Activated gamma-delta T cell treated with Interleukin-2 at 50 U/mL for 16 hours (primary cell): ENCODE results near the gene PRKX.
"Not testable (repeated sequence)": the region's sequence is repeated elsewhere in the genome, so short reads cannot be mapped to it uniquely, and the experiment has no call there.

ENCODE experiments used
- DNase-seq: peaks from one replicate; pipeline ENCODE4 v3.0.0-alpha.2; 2020

Gene PRKX

GRCh38 chrX:3648084-3648483, 65.4 kb downstream of the PRKX start:
- DNase-seq: no peak

GRCh38 chrX:3639858-3640631, 73.4 kb downstream of the PRKX start:
- not testable (repeated sequence) for DNase-seq

GRCh38 chrX:3639236-3639635, 74.2 kb downstream of the PRKX start:
- DNase-seq: no peak

- peak; percentile 22 for DNase-seq
Observed at GRCh38 chrX:3638280-3638873, 75.1 kb downstream of the PRKX start.

GRCh38 chrX:3636803-3637202, 76.6 kb downstream of the PRKX start:
- no peak for DNase-seq

- DNase-seq: no peak
Observed at GRCh38 chrX:3631196-3631595, 82.3 kb downstream of the PRKX start.

GRCh38 chrX:3627594-3627993, 85.9 kb downstream of the PRKX start:
- DNase-seq: no peak

GRCh38 chrX:3621414-3621813, 92.0 kb downstream of the PRKX start:
- no peak for DNase-seq

- not testable (repeated sequence) for DNase-seq
Observed at GRCh38 chrX:3611744-3612143, 101.7 kb downstream of the PRKX start.

GRCh38 chrX:3609810-3610209, 103.6 kb downstream of the PRKX start:
- no peak for DNase-seq

- DNase-seq: no peak
Observed at GRCh38 chrX:3603026-3603661, 110.3 kb downstream of the PRKX start.

- DNase-seq: no peak
Observed at GRCh38 chrX:3599802-3600430, 113.5 kb downstream of the PRKX start.

- no peak for DNase-seq
Observed at GRCh38 chrX:3598709-3599108, 114.7 kb downstream of the PRKX start.

- no peak for DNase-seq
Observed at GRCh38 chrX:3598046-3598605, 115.3 kb downstream of the PRKX start.

GRCh38 chrX:3592184-3592583, 121.3 kb downstream of the PRKX start:
- no peak for DNase-seq

- DNase-seq: no peak
Observed at GRCh38 chrX:3589474-3589873, 124.0 kb downstream of the PRKX start.

- DNase-seq: no peak
Observed at GRCh38 chrX:3585719-3586118, 127.7 kb downstream of the PRKX start.

GRCh38 chrX:3584415-3584996, 128.9 kb downstream of the PRKX start:
- no peak for DNase-seq

- no peak for DNase-seq
Observed at GRCh38 chrX:3582451-3582850, 131.0 kb downstream of the PRKX start.

- DNase-seq: no peak
Observed at GRCh38 chrX:3581609-3582108, 131.8 kb downstream of the PRKX start.

- DNase-seq: no peak
Observed at GRCh38 chrX:3577551-3577950, 135.9 kb downstream of the PRKX start.

GRCh38 chrX:3576886-3577501, 136.5 kb downstream of the PRKX start:
- DNase-seq: no peak
